Measurements from ENCODE around the gene RAVER1. TPM values are rescaled to one million over a fixed set of nuclear protein-coding genes. Genes with fewer than 3 reads are reported as not detected.
A peak's percentile ranks its signal among the peaks of the same experiment; 100 is the strongest.

The RAVER1 gene
- total and polyA plus RNA-seq, 9 of the 15 experiments (the other 6 are each of a cell fraction or from before 2014, with no cell fraction given) = 0.06 to 113 (median 7.0) TPM

DNA sequence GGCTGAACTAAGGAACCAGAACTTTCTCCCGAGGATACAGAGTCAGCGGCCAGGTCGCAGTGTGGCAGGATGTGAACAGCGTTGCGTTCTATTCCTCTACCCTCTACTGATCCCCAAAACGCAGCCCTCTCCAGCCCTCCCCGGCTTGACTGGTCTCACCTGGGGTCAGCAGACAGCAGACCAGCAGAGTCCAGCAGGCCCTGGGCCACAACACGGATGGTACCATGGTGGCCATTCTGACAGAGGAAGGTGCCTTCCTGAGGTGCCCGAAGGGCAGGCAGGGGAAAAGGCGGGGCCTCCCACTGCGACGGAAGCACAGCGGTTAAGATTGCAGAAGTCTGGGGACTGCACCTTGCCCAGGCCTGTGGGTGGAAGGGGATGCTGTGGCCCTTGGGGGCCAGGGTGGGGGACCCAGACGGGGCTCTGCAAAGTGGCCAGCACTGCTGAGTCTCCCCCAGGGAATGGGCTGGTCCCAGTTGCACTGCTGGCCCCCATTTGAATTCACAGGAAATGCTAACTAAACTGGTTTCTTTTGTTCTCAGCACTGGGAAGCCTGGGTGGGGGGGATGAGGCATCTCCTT is 6.1 kb upstream of the RAVER1 start, which contains the start of gene ICAM3:
Gene ICAM3, minus strand, starts transcription at position 245 of the 581 bp plus-strand sequence. Its CDS starts 10 bp downstream, at position 235.
- no peaks in the 10 kb centered on the region for H3K36me3 ChIP-seq (ENCODE audit: control insufficient read depth, insufficient read depth, low read length)
- no peak within 1 kb of the TSS; the same call in 2 of the 3 replicates for H3K27ac ChIP-seq (ENCODE audit: extremely low read depth, low read depth, low read length)
- intact Hi-C loops (cut with micrococcal nuclease) (no loop called here), in situ Hi-C loops (cut with MboI) (no loop called here)
- no peaks in the 10 kb centered on the region for H4K20me1 ChIP-seq (replicated peaks; ENCODE audit: control insufficient read depth, insufficient read depth, low read length)
- CTCF ChIA-PET (ENCODE audit: low intra/inter-chr PET ratio) = no interaction called here
- H3K4me1 ChIP-seq (replicated peaks in 1 of 2; ENCODE audit: control insufficient read depth in 2 of 2, insufficient read depth in 2 of 2, low read length in 2 of 2) = peaks cover 8 to 26% of the 10 kb centered on the region in 2 experiments; a peak in 4 of 5 replicates
- TF ChIP-seq, protein P1, sequence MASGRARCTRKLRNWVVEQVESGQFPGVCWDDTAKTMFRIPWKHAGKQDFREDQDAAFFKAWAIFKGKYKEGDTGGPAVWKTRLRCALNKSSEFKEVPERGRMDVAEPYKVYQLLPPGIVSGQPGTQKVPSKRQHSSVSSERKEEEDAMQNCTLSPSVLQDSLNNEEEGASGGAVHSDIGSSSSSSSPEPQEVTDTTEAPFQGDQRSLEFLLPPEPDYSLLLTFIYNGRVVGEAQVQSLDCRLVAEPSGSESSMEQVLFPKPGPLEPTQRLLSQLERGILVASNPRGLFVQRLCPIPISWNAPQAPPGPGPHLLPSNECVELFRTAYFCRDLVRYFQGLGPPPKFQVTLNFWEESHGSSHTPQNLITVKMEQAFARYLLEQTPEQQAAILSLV (tag; IDR thresholded peaks at IDR 0.05) = no peak
- 0 out of 2 replicates have a peak, but pooled peaks have one; percentile 3 for TF ChIP-seq BCOR (IDR thresholded peaks at IDR 0.05)
- TF ChIP-seq ZNF57 (CRISPR knock-in tag; IDR thresholded peaks at IDR 0.05) = no peak
- no peaks in the 10 kb centered on the region for H3K27me3 ChIP-seq (ENCODE audit: control insufficient read depth in 2 of 2, insufficient read depth in 2 of 2, low read length in 2 of 2)
- DNase-seq (ENCODE audit: extremely low read depth in 1 of 4, low spot score in 3 of 4) = no peak
- H2AFZ ChIP-seq (ENCODE audit: low read depth, low read length) = no peak within 1 kb of the TSS; the same call in 1 of the 2 replicates
- no peak for FAIRE-seq
- 50% methylated on average over 13 of the region's 14 CpGs for WGBS (ENCODE audit: insufficient coverage, low coverage, missing lambda C conversion rate)
- no peaks in the 10 kb centered on the region for H3K9me1 ChIP-seq (ENCODE audit: control insufficient read depth, insufficient read depth, low read length)
- peak within 1 kb of the TSS in 1 of 2 experiments; percentile 78; a peak in 2 of 4 replicates for H3K9ac ChIP-seq (ENCODE audit: insufficient read depth in 1 of 2, low read depth in 2 of 2, low read length in 2 of 2)
- H3K79me2 ChIP-seq (ENCODE audit: control insufficient read depth, insufficient read depth, low read length) = peaks cover 12% of the 10 kb centered on the region
- H3K9me3 ChIP-seq (replicated peaks; ENCODE audit: control insufficient read depth, insufficient read depth, low read depth, low read length) = no peaks in the 10 kb centered on the region
- no peak for ATAC-seq
- BruUV-seq (replicated peaks) = no TSS peak
- POLR2A ChIA-PET = no interaction called here
- no peak within 1 kb of the TSS for H3K4me3 ChIP-seq
- H3K4me2 ChIP-seq (ENCODE audit: insufficient read depth, low read length) = no peak within 1 kb of the TSS

DNA sequence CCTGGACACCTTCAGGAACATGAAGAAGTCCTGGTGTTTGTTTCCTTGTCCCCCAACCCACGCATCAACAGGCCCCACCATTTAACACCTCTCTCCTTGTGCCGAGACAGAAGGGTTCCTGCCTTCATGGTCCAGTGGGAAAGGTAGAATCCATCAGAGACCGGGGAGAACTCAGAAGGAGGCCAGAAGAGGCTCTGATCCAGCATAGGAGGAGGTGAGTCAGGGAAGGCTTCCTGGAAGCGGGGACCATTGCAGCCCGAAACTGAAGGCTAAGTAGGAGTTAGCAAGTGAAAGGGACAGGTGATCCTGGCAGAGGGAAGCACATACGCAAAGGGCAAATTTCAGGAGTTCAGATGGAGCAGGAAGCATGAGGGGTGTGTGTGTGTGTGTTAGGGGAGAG is 5.6 kb upstream of the RAVER1 start:
- Histone ChIP-seq H3K36me3 (ENCODE audit: control insufficient read depth, insufficient read depth, low read length) (no peaks in the 10 kb centered on the region), H3K4me2 (ENCODE audit: insufficient read depth, low read length) (no peak overlapping the region), H3K9me3 (replicated peaks; ENCODE audit: control insufficient read depth, insufficient read depth, low read depth, low read length) (no peaks in the 10 kb centered on the region), H3K79me2 (ENCODE audit: control insufficient read depth, insufficient read depth, low read length) (peaks cover 17% of the 10 kb centered on the region), H3K27me3 (ENCODE audit: control insufficient read depth in 2 of 2, insufficient read depth in 2 of 2, low read length in 2 of 2) (no peaks in the 10 kb centered on the region), H3K9ac (ENCODE audit: insufficient read depth in 1 of 2, low read depth in 2 of 2, low read length in 2 of 2) (peak overlapping the region in 1 of 2 experiments; percentile 78; a peak in 1 of 4 replicates), H3K9me1 (ENCODE audit: control insufficient read depth, insufficient read depth, low read length) (no peaks in the 10 kb centered on the region), H2AFZ (ENCODE audit: low read depth, low read length) (no peak overlapping the region; the same call in 1 of the 2 replicates), H3K4me1 (replicated peaks in 1 of 2; ENCODE audit: control insufficient read depth in 2 of 2, insufficient read depth in 2 of 2, low read length in 2 of 2) (peaks cover 8 to 31% of the 10 kb centered on the region in 2 experiments; a peak in 4 of 5 replicates), H4K20me1 (replicated peaks; ENCODE audit: control insufficient read depth, insufficient read depth, low read length) (no peaks in the 10 kb centered on the region), H3K4me3 (no peak overlapping the region), H3K27ac (ENCODE audit: extremely low read depth, low read depth, low read length) (no peak overlapping the region; the same call in 2 of the 3 replicates)
- ATAC-seq (no peak), FAIRE-seq (no peak), DNase-seq (ENCODE audit: extremely low read depth in 1 of 4, low spot score in 3 of 4) (no peak)
- in situ Hi-C loops (cut with MboI) = no loop called here
- BruUV-seq (replicated peaks) = no TSS peak
- intact Hi-C loops (cut with micrococcal nuclease) = no loop called here
- WGBS (ENCODE audit: insufficient coverage, low coverage, missing lambda C conversion rate) = 60% methylated on average over 5 of the region's 6 CpGs
- POLR2A ChIA-PET = interaction anchor here (0.6 kb wide), 1 partner anchor 11 kb away, joined by 4 read pairs; no protein-coding TSS in a partner anchor
- CTCF ChIA-PET (ENCODE audit: low intra/inter-chr PET ratio) = no interaction called here
- TF ChIP-seq FOS (IDR thresholded peaks at IDR 0.05; ENCODE audit: extremely low read depth, insufficient read length) (no peak), ZFP36 (IDR thresholded peaks at IDR 0.05; ENCODE audit: low read depth, low read length, partially characterized antibody) (peak; percentile 90), BCOR (IDR thresholded peaks at IDR 0.05) (0 out of 2 replicates have a peak, but pooled peaks have one; percentile 32)

Measured in K562 (cell line).